HEK293 (cell line): Measurements from ENCODE around the gene ETDA.

Experiments used
- CTCF ChIP-seq: fragments of 450-650 bp; formaldehyde crosslinking; IDR thresholded peaks from 2 replicates; pipeline ENCODE4 v1.5.1; 2016; ENCODE audit warnings: missing biosample characterization, missing genetic modification characterization
- KLF10 ChIP-seq: fragments of 450-650 bp; IDR thresholded peaks from 2 replicates; pipeline ENCODE4 v1.5.1; 2018; ENCODE audit warnings: missing biosample characterization, mild to moderate bottlenecking, missing genetic modification characterization
- MYNN ChIP-seq: fragments of 450-650 bp; formaldehyde crosslinking; IDR thresholded peaks from 2 replicates; pipeline ENCODE4 v1.5.1; 2016; ENCODE audit warnings: missing biosample characterization, missing genetic modification characterization, borderline replicate concordance
- MZF1 ChIP-seq: fragments of 450-650 bp; formaldehyde crosslinking; IDR thresholded peaks from 2 replicates; pipeline ENCODE4 v1.5.1; 2017; ENCODE audit warnings: missing biosample characterization, missing genetic modification characterization, borderline replicate concordance
- YY1 ChIP-seq: fragments of 450-650 bp; formaldehyde crosslinking; IDR thresholded peaks from 2 replicates; pipeline ENCODE4 v1.5.1; 2018; ENCODE audit warnings: missing biosample characterization, missing genetic modification characterization
- ZBTB49 ChIP-seq: fragments of 450-650 bp; formaldehyde crosslinking; IDR thresholded peaks from 2 replicates; pipeline ENCODE4 v1.5.1; 2016; ENCODE audit warnings: missing biosample characterization, missing genetic modification characterization, low read depth
- ZNF335 ChIP-seq: fragments of 450-650 bp; formaldehyde crosslinking; conservative IDR thresholded peaks from 2 replicates; pipeline ENCODE4 v1.5.1; 2016; ENCODE audit warnings: missing biosample characterization, missing genetic modification characterization
- ZNF350 ChIP-seq: fragments of 450-650 bp; formaldehyde crosslinking; IDR thresholded peaks from 2 replicates; pipeline ENCODE4 v1.5.0; 2017; ENCODE audit warnings: missing biosample characterization, mild to moderate bottlenecking, missing genetic modification characterization
- ZNF510 ChIP-seq: fragments of 450-650 bp; formaldehyde crosslinking; IDR thresholded peaks from 2 replicates; pipeline ENCODE4 v1.5.1; 2018; ENCODE audit warnings: mild to moderate bottlenecking, missing genetic modification characterization, missing biosample characterization; ENCODE audit not compliant: insufficient replicate concordance

- TF ChIP-seq ZNF335 (tag by site-specific recombination), result no peak
- TF ChIP-seq ZNF350 (tag by site-specific recombination), result no peak
- TF ChIP-seq YY1 (tag by site-specific recombination), result no peak
- no peak for TF ChIP-seq ZBTB49 (tag by site-specific recombination)
- TF ChIP-seq CTCF, result no peak
- no peak for TF ChIP-seq MYNN (tag by site-specific recombination)
- TF ChIP-seq MZF1, result no peak
- TF ChIP-seq KLF10 (tag by site-specific recombination), result no peak
- no peak for TF ChIP-seq ZNF510 (tag by site-specific recombination)
These were observed 44.1 kb downstream of the ETDA start for GRCh38 chrX:135295944-135296305.
